SU-DHL-6 (cell line): ENCODE data around the gene ALDH1A3.

ENCODE experiments used
- H2AFZ ChIP-seq: fragments of 200-600 bp; sonication (generic); 2 replicates; pipeline ENCODE4 v1.6.1; 2014; ENCODE audit warnings: low read depth, mild to moderate bottlenecking, moderate library complexity, mixed read lengths, antibody characterized with exemption, low read length; ENCODE audit not compliant: severe bottlenecking
- H3F3A ChIP-seq: fragments of 200-600 bp; shearing (Covaris generic); 2 replicates; pipeline ENCODE4 v1.6.0; 2016; ENCODE audit warnings: antibody characterized with exemption, mild to moderate bottlenecking; ENCODE audit not compliant: insufficient read depth
- H3K27ac ChIP-seq: fragments of 200-600 bp; sonication (generic); 2 replicates; pipeline ENCODE4 v1.5.1; 2016; ENCODE audit warnings: low read depth, mild to moderate bottlenecking, low read length, moderate library complexity, mixed read lengths
- H3K27me3 ChIP-seq: fragments of 200-600 bp; sonication (generic), shearing (Covaris generic); 2 replicates; pipeline ENCODE4 v1.6.0; 2014; ENCODE audit warnings: mild to moderate bottlenecking, low read length
- H3K36me3 ChIP-seq: fragments of 200-600 bp; sonication (generic); 2 replicates; pipeline ENCODE4 v1.6.1; 2014; ENCODE audit warnings: mild to moderate bottlenecking, low read length, mixed read lengths
- H3K4me2 ChIP-seq: fragments of 300-600, 200-600 bp; shearing (Covaris generic), sonication (generic); 2 replicates; pipeline ENCODE4 v1.6.0; 2014; ENCODE audit warnings: low read length, low read depth, mild to moderate bottlenecking; ENCODE audit not compliant: poor library complexity, severe bottlenecking
- H3K4me3 ChIP-seq: fragments of 200-600 bp; sonication (generic); 2 replicates; pipeline ENCODE4 v1.5.1; 2014; ENCODE audit warnings: antibody characterized with exemption, low read length, mild to moderate bottlenecking, mixed read lengths; ENCODE audit not compliant: insufficient read depth, poor library complexity, severe bottlenecking
- H3K79me2 ChIP-seq: fragments of 200-600 bp; sonication (generic); 2 replicates; pipeline ENCODE4 v1.6.1; 2014; ENCODE audit warnings: mild to moderate bottlenecking, low read length, moderate library complexity; ENCODE audit not compliant: insufficient read depth
- H3K9ac ChIP-seq: fragments of 200-600 bp; sonication (generic); 2 replicates; pipeline ENCODE4 v1.7.0; 2014; ENCODE audit warnings: mild to moderate bottlenecking, low read length
- H3K9me2 ChIP-seq: fragments of 200-600 bp; sonication (generic); replicated peaks from 2 replicates; pipeline ENCODE4 v1.6.1; 2014; ENCODE audit warnings: low read length; ENCODE audit not compliant: insufficient read depth
- H3K9me3 ChIP-seq: fragments of 200-600 bp; sonication (generic); 2 replicates; pipeline ENCODE4 v1.6.1; 2014; ENCODE audit warnings: low read length, mixed read lengths; ENCODE audit not compliant: insufficient read depth
- H4K20me1 ChIP-seq: fragments of 200-600 bp; sonication (generic); 2 replicates; pipeline ENCODE4 v1.6.1; 2014; ENCODE audit warnings: low read depth, mild to moderate bottlenecking, antibody characterized with exemption, low read length, moderate library complexity, mixed read lengths
- EZH2phosphoT487 ChIP-seq: fragments of 200-600 bp; sonication (generic), shearing (Covaris generic); conservative IDR thresholded peaks from 2 replicates; pipeline ENCODE4 v1.6.1; 2018; ENCODE audit warnings: mild to moderate bottlenecking, antibody characterized with exemption, low read length, moderate library complexity, mixed read lengths
- TF ChIP-seq, protein P1 (sequence below): fragments of 200-600 bp; sonication (generic); IDR thresholded peaks from one replicate; pipeline ENCODE4 v1.5.1; 2017; ENCODE audit warnings: antibody characterized with exemption, mild to moderate bottlenecking, low read length, moderate library complexity; ENCODE audit not compliant: insufficient read depth, poor library complexity, severe bottlenecking

Gene ALDH1A3

DNA sequence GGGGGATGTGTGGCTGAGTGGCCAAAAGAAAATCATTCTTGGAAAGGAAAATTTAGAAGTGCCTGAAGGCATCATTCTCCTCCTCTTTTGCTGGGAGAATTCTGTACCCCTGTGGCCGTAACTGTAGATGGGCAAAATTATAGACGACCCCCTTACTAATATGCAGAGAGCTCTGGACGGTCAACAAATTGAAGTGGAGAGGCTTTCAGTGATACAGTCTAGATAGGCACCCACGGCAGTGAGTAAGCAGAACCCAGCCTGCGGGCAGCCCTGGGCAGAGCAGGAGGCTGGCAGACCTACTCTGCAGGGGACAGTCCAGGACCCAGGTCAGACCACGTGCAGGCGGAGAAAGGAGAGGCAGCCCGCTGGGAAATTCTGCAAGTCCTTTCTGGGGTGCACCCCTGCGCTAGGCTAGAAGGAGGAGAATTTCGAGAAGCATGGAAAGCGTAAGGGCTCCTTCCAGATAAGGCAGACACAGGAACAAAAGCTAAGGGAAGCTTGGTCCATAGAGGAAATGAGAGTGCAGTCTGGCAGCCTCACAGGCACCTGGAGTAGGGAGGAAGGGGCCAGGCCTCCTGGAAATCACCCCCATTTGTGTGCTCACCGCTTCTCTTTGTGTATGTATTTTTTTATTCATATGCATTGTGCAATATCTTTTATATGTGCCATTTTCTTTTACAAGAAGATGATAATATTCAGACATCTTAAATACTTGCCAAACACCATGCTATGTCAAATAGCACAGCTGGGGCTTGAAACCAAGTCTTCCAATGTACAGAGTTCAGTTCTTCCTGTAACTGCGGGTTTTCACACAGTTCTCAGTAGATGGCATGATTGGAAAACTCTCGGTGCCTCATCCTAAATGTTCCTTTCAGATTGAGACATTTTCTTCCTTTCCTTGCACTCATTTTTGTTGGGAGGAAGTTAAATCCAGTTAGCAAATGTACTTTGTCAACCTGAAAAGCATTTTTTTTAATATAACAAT is 79.7 kb downstream of the ALDH1A3 start:
- Histone ChIP-seq H4K20me1 (peaks cover 30% of the 10 kb centered on the region; the same call in 1 of the 2 replicates), H3K79me2 (peaks cover 98% of the 10 kb centered on the region), H3K9ac (no peak overlapping the region), H3K27ac (no peak overlapping the region), H3K4me3 (no peak overlapping the region), H2AFZ (no peak overlapping the region), H3F3A (peaks cover 27% of the 10 kb centered on the region), H3K9me2 (no peaks in the 10 kb centered on the region), H3K27me3 (no peaks in the 10 kb centered on the region), H3K36me3 (peaks cover 20% of the 10 kb centered on the region), H3K4me2 (no peak overlapping the region), H3K9me3 (no peaks in the 10 kb centered on the region)
- no peak for TF ChIP-seq EZH2phosphoT487
- TF ChIP-seq, protein P1, sequence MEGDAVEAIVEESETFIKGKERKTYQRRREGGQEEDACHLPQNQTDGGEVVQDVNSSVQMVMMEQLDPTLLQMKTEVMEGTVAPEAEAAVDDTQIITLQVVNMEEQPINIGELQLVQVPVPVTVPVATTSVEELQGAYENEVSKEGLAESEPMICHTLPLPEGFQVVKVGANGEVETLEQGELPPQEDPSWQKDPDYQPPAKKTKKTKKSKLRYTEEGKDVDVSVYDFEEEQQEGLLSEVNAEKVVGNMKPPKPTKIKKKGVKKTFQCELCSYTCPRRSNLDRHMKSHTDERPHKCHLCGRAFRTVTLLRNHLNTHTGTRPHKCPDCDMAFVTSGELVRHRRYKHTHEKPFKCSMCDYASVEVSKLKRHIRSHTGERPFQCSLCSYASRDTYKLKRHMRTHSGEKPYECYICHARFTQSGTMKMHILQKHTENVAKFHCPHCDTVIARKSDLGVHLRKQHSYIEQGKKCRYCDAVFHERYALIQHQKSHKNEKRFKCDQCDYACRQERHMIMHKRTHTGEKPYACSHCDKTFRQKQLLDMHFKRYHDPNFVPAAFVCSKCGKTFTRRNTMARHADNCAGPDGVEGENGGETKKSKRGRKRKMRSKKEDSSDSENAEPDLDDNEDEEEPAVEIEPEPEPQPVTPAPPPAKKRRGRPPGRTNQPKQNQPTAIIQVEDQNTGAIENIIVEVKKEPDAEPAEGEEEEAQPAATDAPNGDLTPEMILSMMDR = no peak
